Globus pallidus (tissue), 1 donor: ENCODE measurements around the gene AZIN2.
"Not testable (repeated sequence)": the region's sequence is repeated elsewhere in the genome, so short reads cannot be mapped to it uniquely, and the experiment has no call there.

ENCODE experiments used
- DNase-seq: peaks from one replicate; pipeline ENCODE4 v3.0.0-alpha.2; 2015; ENCODE audit warnings: low spot score

Gene AZIN2

GRCh38 chr1:33057095-33057494, 23.9 kb upstream of the AZIN2 start:
- no peak for DNase-seq

GRCh38 chr1:33060579-33061083, 20.3 kb upstream of the AZIN2 start:
- DNase-seq: peak; percentile 78

- no peak for DNase-seq
Measured at GRCh38 chr1:33061834-33062233, 19.1 kb upstream of the AZIN2 start.

- DNase-seq: not testable (repeated sequence)
Measured at GRCh38 chr1:33064284-33064683, 16.7 kb upstream of the AZIN2 start.

GRCh38 chr1:33065301-33065700, 15.7 kb upstream of the AZIN2 start:
- DNase-seq: no peak

- not testable (repeated sequence) for DNase-seq
Measured at GRCh38 chr1:33066477-33066876, 14.5 kb upstream of the AZIN2 start.

- DNase-seq: not testable (repeated sequence)
Measured at GRCh38 chr1:33068108-33068507, 12.8 kb upstream of the AZIN2 start.

- DNase-seq: no peak
Measured at GRCh38 chr1:33070628-33071027, 10.3 kb upstream of the AZIN2 start.

- DNase-seq: no peak
Measured at GRCh38 chr1:33072707-33073106, 8.2 kb upstream of the AZIN2 start.

GRCh38 chr1:33074193-33074945, 6.6 kb upstream of the AZIN2 start:
- DNase-seq: peak; percentile 98

- DNase-seq: no peak
Measured at GRCh38 chr1:33078030-33078591, 2.8 kb upstream of the AZIN2 start.

GRCh38 chr1:33080373-33080772, 580 bp upstream of the AZIN2 start:
- DNase-seq: no peak

GRCh38 chr1:33081554-33082305, 777 bp downstream of the AZIN2 start:
- DNase-seq: no peak

GRCh38 chr1:33082575-33083108, 1.7 kb downstream of the AZIN2 start:
- no peak for DNase-seq

- no peak for DNase-seq
Measured at GRCh38 chr1:33085332-33085731, 4.4 kb downstream of the AZIN2 start.

GRCh38 chr1:33086384-33086850, 5.5 kb downstream of the AZIN2 start:
- peak; percentile 86 for DNase-seq

- no peak for DNase-seq
Measured at GRCh38 chr1:33087677-33088076, 6.7 kb downstream of the AZIN2 start.

- DNase-seq: no peak
Measured at GRCh38 chr1:33088119-33088906, 7.4 kb downstream of the AZIN2 start.

GRCh38 chr1:33089457-33089856, 8.5 kb downstream of the AZIN2 start:
- DNase-seq: no peak

GRCh38 chr1:33092438-33092837, 11.5 kb downstream of the AZIN2 start:
- no peak for DNase-seq

- no peak for DNase-seq
Measured at GRCh38 chr1:33093004-33093403, 12.1 kb downstream of the AZIN2 start.

- no peak for DNase-seq
Measured at GRCh38 chr1:33094486-33094885, 13.5 kb downstream of the AZIN2 start.
